HS-27A (cell line): Measurements from ENCODE around the gene HIP1.
A peak's percentile ranks its signal among the peaks of the same experiment; 100 is the strongest.
"Not testable (repeated sequence)": the region's sequence is repeated elsewhere in the genome, so short reads cannot be mapped to it uniquely, and the experiment has no call there.

Experiments used
- DNase-seq: peaks from one replicate; pipeline ENCODE4 v3.0.0-alpha.2; 2012; ENCODE audit warnings: low read depth, missing footprints

The HIP1 gene

GRCh38 chr7:75569629-75570282 is 169.0 kb downstream of the HIP1 start:
- DNase-seq = not testable (repeated sequence)

DNA sequence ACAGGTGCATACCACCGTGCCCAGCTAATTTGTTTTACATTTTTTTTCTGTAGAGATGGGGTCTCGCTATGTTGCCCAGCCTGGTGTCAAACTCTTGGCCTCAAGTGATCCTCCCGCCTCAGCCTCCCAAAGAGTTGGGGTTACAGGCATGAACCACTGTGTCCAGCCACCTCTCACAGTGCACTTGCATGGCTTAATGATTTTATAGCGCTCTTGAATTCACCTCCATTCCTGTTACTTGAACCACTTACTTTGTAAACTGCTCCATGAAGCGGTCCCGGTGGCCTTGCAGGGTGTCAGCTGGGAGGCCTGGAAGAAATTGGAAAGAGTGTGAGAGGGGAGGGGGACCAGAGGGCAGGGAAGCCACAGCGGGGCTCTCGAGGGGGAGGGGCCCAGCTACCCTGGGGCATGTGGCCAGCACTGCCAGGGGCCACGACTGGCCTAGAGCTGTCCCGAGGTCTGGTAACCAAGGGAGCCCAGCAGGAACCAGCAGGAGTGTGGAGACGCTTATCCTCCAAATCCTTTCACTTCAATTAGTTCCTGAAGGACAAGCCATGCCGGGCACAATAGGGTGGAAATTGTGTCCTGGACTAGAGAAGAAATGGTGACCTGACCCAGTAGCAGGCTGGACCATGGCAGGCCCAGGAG is 170.7 kb downstream of the HIP1 start:
- DNase-seq = no peak

DNA sequence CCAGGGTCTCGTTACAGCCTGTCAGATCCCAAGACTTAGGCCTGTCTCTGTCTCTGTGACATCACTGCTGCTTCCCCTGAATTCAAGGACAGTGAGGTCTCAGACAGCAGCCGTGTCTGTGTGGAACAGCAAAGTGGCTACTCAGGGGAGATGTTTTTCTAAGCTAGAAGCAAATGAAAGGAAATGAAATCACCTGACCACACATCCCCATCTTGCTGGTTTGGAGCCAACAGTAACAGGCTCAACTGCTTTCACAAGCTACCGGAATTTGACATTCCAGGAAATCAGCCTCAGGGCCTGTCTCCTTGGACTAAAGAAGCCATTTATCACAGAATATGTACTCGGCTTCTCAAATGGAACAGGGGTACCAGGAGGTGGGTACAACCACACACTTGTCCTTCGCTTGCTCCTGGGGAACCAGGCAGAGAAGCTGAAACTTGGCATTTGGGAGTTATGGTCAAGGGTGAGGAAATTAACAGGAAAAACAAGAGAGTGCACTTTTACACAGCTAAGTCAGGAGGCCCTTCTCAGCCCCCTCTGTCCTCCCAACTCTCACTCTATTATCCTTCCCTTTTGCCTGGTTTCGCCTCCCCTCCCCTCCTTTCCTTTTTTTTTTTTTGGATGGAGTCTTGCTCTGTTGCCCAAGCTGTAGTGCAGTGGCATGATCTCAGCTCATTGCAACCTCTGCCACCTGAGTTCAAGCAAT is 173.5 kb downstream of the HIP1 start:
- DNase-seq = peak; percentile 14

DNA sequence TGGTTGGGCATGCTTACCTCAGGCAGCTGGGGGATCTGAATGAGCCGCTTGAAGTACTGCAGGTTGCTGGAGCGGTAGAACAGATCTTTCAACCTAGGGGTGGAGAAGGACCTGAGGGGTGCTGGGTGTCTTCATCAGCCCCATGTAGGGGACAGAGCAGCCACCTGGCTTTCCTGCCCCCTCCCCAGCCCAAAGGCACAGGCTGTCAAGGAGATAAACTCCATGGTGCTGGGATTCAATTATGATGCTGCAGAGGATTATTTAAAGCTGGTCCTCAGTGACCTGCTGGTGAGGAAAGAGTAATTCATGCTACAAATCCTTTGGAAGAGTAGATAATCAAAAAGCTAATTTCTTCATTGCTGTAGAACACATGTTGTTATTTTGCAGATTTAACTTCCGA is 175.6 kb downstream of the HIP1 start:
- DNase-seq = no peak

DNA sequence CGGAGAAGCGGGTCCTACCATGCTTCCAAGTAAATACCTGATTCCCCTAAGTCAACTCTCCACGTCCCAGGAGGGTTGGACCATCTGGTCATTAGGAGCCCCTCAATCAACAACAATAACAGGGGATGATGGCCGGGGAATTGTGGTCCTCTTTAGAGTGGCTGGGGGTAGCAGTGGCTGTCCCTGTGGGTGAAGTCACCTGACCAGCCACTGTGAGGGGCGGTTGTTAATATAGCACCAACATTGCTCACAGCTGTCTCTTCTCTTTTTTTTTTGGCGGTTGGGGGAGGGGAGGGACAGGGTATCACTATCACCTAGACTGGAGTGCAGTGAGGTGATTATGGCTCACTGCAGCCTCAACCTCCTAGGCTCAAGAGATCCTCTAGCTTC is 178.8 kb downstream of the HIP1 start:
- no peak for DNase-seq

DNA sequence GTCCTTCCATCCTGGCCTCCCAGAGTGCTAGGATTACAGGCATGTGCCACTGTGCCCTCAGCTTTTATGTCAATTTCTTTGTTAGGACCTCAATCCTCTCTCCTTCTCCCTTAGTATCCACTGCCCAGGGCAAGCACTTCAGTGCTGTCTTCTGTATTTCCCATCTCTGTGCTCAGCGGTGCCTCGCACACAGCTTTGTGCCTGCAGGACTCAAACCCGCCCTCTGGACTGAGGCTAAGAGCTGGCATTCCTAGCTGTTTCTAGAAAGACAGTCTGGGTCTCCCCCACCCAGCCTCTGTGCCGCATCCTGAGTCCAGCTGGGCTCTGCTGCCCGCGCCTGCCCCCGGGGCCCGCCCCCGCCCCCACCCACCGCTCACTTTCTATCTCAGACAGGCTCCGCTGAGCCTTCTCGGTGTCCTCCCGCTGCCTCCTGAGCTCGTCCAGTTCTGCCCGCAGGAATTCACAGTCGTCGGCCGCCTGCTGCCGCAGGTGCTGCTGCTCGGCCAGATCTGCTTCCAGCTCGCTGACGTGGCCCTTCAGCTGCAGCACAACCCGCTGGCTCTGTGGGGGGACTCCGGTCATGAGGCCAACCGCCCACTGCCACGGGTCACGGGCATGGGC is 179.3 kb downstream of the HIP1 start:
- no peak for DNase-seq

- not testable (repeated sequence) for DNase-seq
These were observed 181.9 kb downstream of the HIP1 start for GRCh38 chr7:75556835-75557234.

DNA sequence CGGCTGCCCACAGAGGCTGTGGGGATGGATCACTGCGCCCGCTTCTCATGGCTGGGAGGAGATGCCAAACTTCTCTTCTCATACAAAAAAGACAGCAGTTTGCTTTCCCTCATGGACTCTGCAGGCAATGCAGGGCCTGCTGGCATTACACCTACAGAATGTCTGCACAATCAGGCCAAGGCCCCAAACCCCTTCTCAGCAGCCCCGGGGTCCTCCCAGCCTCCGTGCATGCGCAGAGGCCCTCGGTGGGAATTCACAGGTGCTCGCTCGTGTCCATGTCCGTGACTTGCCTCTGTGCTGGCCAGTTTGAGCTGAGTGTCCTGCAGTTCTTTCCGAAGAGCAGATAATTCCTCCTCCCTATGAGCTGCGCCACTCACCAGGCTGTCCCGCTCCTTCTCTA is 183.0 kb downstream of the HIP1 start:
- DNase-seq = no peak

DNA sequence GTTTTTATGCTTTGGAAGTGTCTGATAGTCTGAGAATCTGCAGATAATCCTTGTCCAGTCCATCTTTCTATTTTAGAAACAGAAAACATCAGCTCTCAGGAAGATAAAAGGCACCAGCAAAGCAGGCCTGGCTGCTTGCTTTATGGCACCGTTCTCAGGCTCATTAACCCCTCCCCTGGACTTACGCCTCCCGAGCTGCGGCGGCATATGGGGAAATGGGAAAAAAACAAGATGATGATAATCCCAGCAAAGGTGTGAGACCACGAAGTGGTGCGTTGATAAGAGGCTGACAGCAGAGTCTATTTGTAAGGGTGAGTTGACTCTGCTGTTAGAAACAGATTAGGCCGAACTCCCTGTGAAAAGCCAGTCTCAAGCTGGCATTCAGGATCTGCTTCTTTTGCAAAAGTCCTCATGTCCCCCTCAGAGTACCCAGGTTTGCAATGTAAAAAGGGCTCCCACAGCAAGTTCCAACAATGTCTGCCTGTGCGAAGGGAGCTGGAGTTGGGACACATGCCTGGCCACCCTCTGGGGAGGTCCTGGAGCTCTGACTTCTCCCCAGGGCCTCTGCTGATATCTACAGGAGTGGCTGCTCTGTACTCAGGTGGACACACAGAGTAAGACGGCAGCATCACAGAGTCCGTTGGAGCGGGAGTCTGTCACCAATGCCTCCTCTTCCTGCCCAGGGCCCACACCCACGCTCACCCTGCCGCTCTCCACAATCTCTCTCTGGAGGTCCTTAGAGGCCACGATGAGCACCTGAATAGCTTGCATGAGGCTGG is 192.3 kb downstream of the HIP1 start:
- no peak for DNase-seq

GRCh38 chr7:75537731-75538130 is 201.0 kb downstream of the HIP1 start:
- no peak for DNase-seq

GRCh38 chr7:75536940-75537538 is 201.7 kb downstream of the HIP1 start:
- no peak for DNase-seq

- DNase-seq = no peak
These were observed 202.2 kb downstream of the HIP1 start for GRCh38 chr7:75536491-75536890.

DNA sequence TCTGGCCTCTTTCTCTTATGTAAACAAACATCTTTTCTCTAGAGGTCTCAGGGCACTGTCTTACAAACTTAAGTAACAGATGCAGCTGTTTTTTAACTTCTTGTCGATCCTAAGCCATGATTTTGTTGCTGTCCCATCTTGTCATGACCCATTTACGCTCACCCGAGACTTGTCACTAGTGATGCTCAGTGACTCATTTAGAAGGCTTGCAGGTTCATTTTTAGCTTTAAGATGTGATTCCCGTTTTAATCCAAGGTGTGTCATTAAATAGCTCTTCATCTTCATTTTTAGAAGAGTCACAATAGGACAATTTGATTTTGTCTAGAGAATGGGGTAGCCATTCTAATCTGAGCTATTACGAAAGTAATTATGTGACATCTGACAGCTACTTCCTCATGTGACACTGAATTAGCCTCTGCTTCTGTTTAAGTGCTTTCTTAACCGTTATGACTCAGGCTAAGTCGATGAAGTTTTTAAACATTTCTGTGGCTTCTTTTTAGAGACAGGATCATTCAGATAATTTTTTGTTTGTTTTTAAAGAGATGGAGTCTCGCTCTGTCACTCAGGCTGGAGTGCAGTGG is 203.9 kb downstream of the HIP1 start:
- DNase-seq = peak; percentile 31

GRCh38 chr7:75533926-75534325 is 204.8 kb downstream of the HIP1 start:
- no peak for DNase-seq

DNA sequence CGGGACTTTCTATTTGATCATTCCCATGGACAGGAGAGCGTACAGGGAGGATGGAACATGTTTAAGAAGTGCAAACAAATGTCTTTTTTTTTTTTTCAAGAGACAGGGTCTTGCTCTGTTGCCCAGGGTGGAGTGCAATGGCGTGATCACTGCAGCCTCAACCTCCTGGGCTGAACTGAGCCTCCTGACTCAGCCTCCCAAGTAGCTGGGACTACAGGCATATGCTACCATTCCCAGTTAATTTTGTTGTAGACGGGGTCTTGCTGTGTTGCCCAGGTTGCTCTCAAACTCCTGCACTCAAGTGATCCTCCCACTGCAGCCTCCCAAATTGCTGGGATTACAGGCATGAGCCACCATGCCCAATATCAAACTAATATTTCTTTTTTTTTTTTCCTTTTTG is 206.1 kb downstream of the HIP1 start:
- no peak for DNase-seq

DNA sequence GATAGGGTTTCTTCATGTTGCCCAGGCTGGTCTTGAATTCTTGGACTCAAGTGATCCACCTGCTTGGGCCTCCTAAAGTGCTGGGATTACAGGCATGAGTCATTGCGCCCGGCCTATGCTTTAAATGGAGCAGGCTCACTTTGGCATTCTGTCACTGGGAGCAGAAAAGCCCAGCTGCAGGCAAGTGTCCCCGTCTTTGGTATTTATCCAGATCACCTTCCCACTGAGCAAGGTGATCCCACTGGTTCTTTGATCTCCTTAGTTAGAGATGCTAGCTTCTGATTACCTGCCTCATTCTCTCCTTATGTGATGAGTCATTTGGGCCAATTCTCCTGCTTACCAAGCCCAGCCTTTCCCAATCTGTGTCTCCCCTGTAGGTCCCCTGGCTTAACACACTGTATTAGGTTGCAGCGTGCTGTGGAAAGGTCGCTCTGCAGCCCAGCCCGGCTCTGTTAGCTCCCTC is 207.4 kb downstream of the HIP1 start:
- DNase-seq = peak; percentile 17

- DNase-seq = not testable (repeated sequence)
These were observed 211.5 kb downstream of the HIP1 start for GRCh38 chr7:75527224-75527722.

- DNase-seq = not testable (repeated sequence)
These were observed 217.0 kb downstream of the HIP1 start for GRCh38 chr7:75521727-75522126.

- not testable (repeated sequence) for DNase-seq
These were observed 219.9 kb downstream of the HIP1 start for GRCh38 chr7:75518842-75519241.

GRCh38 chr7:75509033-75509432 is 229.7 kb downstream of the HIP1 start:
- DNase-seq = not testable (repeated sequence)

DNA sequence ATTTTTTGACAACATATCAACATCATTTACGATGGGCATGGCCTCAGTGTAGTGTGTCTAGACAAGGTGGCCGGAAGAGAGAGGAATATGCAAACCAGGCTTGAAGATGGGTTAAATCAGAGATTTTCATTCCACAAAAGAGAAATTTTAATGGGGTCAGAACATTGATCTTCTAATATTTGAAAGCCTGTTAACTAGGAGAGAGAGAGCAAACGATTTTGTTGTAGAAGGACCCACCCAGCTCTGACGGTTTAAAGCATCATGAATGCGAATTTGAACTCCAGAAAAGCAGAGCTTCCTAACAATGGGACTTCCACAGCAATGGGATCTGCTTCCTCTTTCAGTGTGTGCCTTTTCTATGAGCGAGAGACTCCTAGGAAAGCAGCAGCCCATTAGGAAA is 246.7 kb downstream of the HIP1 start, which contains the start of gene SPDYE5:
SPDYE5 (plus strand) TSS at position 301 of the 400 bp plus-strand sequence. CDS start 1,728 bp downstream, outside the sequence.
- DNase-seq = not testable (repeated sequence)
